NCI-H510A (cell line): ENCODE results near the gene FOSB.

Experiments
- DNase-seq: peaks from one replicate; lab custom pipeline; 2025; lab: John Stamatoyannopoulos, UW

Gene FOSB

DNA sequence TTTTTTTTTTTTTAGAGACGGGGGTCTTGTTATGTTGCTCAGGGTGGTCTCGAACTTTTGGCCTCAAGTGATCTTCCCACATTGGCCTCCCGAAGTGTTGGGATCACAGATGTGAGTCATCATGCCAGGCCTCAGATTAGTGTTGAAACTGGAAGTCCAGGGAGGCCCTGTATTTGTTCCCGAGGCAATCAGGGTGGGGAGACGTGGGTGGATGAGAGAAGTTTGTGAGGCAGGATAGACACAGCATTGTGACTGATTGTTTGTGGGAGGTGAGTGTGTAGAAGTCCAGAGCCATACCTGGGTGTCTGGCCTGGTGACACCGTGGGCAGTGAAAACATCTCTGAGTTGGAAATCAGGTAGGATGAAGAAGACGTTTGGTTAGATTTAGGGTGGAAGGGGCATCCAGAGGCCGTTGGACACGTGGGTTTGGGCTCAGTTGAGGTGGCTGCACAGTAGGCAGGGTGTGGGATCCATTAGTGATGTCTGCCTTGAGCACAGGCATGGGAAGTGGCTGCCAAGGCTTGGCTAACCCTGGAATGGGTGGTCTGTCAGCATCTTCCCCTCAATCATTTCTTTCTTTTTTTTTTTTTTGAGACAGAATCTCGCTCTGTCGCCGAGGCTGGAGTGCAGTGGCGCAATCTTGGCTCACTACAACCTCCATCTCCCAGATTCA is 16.6 kb downstream of the FOSB start:
- DNase-seq = no peak

DNA sequence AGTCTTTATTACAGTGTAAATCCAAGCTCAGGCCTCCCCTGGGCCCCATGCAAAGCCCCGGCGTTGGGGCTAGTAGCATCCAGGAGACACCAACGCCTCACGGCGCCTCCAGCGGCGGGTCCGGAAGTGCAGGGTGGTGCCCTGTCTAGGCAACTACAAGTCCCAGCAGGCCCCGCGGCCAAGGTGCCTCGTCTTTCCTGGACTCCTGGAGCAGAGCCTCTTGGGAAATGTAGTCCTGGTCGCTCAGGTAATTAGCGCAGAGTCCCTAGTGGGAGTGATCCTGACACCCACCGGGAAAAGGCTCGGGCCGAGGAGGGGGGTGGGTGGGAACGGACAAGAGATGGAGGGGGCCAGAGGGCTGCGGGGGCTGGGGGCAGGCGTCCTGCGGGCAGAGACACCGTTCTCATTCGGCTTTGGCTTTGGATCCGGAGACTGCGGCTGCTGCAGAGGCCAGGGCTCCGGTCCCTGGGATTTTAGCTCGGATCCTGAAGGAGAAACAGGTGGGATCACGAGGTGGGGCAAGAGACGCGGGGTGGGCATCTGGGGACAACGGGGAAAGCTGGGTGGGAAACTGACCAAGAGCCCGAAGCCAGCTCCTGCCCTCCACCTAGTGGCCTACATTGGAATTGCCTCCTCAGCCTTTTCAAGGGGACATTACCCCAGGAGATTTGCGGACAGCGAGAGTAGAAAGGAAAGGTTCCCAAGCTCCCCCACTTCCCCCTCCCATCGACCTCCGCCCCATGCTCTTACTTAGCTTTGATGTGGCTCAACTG is 17.7 kb downstream of the FOSB start:
- peak; percentile 94 for DNase-seq

DNA sequence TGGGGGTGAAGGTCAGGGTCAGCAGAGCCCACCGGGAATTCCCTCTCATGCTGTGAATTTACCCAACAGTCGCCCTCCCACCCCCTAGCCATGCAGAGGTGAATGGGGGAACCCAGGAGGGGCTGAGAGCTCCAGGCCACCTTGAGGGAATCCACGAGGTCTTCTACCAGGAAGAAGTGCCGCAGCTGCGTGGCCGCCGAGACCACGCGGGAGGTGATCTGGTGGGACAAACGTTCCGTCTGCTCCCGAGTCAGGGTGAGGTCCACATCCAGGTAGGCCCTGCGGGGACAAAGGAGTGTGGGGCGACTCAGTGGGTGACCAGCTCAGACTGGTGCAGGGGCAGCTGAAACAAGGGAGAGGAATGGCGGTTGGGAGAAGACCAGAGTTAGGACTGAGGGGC is 20.9 kb downstream of the FOSB start:
- no peak for DNase-seq

DNA sequence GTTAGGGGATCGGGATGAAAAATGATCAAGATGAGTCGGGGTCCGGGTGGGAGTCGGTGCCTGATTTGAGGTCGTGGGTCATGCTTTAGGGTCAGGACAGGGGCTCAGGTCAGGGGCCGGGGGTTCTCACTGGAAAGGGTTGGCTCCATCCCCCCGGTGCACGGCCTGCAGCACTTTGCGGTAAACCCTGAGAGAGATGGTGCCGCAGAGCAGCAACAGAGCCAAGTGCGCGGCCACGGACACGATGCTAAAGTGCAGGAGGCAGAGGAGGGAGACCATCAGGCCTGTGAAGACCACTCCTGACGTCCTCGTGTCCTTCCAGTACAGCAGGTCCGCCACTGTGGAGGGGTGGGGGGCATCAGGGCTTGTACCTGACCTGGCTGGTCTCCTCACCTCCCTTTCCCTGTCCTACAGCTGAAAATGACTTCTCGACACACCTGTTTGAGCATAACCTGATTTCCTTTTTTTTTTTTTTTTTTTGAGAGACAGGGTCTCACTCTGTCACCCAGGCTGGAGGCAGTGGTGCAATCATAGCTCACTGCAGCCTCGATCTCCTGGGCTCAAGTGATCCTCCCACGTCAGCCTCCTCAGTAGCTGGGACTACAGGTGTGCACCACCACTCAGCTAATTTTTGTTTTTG is 21.5 kb downstream of the FOSB start:
- DNase-seq = no peak

DNA sequence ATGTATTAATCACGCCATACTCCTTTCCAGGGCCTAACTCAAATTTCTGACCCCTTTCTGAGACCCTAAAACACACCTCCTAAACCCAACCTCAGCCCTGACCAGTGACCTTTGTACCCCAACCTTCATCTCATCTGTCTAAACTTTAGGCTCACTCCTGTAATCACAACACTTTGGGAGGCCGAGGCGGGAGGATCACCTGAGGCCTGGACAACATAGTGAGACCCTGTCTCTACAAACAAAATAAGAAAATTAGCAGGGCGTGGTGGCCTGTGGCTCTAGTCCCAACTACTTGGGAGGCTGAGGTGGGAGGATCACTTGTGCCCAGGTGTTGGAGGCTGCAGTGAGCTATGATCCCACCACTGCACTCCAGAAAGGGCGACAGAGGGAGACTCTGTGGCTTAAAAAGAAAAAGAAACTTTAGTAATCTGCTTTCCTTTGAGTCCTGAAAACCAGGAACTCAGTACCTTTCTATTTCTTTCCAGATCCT is 24.4 kb downstream of the FOSB start:
- no peak for DNase-seq

DNA sequence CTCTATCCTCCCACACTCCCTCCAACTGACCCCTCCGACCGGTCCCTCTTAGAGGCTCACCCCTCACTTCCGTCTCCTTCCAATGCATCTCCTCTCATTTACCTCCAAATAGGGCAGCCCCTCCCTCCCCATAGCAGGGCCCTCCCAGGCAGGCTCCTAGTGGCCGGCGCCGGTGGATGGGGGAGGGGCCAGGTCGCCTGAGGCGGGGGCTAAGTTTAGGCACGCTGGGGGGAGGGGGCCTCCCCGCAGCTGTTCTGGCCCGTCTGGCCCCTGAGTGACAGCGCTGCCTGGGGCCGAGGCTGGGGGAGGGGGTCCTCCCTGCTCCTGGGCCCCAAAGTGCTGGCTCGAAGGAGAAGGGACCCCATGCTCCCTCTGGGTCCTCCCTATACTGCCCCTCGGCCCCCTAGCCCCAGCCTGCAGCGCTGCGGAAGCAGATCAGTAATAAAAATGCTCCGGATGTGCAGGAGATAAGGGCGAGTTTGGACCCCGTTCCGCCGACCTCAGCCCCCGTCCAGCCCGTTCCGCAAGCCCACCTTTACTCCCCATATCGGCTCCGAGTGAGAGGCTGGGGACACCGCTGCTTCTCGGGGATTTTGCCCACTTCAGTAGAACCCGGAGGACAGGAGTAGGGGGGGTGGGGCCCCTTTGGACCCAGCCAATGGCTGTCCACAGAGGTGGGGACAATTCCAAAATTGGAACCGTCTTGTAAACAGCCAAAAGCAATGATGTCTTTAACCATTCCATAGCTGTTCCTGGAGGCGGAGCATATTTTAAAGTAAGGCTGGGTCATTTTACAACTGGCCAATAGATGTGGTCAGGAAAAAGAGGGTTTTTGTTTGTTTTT is 25.1 kb downstream of the FOSB start:
- no peak for DNase-seq

DNA sequence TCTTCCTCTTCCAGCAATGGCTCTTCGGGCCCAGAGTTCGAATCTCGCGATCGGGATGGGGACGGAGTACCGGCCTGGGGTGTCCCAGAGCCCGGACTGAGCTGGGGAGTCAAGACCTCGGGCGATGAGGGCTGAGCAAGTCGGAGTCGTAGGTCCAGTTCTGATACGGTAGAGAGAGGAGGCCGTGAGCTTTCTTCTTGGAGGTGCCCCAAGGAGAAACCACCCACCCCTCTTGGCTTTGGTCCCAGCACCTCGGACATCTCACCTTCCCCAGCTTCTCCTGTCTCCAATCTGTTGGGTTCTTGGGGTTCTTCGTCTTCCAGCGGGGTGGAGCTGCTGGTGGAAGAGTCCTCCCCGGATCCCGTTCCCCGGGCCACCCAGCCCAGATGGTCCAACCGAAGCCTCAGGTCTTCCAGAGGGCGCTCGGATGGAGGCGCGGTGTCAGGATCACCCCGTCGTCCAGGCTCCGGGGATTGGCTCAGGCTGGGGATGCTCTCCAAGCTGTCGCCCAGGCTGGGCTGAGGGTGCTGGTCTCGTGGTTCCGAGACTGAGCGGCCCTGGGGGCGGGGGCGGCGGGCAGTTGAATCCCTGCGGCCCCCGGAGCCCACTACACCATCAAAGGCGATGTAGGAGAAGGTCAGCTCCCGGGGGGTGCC is 26.6 kb downstream of the FOSB start:
- DNase-seq = no peak

DNA sequence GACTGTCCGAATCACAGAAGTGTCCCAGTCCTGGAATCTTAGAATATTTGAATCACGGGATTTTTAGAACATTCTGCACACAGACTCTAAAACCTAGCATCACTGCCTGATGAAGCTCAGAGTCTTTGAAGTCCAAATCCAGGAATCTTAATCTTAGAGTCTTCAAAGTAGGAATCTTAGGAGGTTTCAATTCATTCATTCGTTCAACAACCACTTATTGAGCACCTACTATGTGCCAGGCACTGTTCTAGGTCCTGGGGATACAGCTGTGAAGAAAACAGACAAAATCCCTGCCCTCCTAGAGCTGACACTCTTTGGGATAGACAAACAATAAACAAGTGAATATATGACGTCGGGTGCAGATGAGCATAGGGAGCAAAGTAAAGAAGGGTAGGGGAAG is 27.4 kb downstream of the FOSB start:
- no peak for DNase-seq

DNA sequence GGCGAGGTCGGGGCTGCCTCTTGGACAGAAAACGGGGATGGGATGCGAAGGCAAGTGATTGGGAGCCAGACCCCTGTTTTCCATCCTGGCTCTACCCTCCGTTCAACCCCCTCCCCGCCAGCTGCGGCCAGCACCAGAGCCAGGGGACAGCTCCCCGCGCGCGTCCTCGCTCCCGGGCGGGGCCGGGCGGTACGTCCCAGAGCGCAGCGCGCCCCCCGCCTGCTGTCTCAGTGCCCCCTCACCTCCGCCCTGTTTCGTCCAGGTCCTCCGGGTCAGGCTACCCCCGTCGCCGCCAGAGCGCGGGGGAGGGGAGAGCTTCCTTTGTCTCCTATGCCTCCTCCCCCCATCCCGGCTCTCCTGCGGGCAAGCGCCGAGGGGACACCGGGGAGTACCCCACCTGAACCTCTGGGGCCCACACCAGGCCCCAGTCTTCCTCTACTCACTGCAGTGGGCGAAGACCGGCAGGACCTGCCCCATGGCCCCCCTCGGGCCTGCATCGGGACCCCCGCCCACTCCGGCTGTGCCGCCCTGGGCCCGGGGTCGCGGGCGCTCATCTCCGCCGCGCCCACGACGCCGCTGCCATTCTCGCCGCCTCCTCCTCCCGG is 28.7 kb downstream of the FOSB start:
- DNase-seq = no peak

DNA sequence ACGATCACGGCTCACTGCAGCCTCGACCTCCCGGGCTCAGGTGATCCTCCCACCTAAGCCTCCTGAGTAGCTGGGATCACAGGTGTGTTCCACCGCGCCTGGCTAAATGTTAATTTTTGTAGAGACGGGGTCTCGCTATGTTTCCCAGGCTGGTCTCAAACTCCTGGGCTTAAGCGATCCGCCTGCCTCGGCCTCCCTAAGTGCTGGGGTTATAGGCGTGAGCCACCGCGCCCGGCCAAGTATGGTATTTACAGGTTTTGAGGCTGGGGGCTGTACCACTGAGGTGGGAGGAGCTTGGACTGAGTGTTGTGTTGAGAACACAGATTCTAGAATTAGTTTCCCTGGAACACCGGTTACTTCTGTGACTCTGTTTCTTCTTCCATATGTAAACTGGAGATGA is 30.0 kb downstream of the FOSB start:
- no peak for DNase-seq

DNA sequence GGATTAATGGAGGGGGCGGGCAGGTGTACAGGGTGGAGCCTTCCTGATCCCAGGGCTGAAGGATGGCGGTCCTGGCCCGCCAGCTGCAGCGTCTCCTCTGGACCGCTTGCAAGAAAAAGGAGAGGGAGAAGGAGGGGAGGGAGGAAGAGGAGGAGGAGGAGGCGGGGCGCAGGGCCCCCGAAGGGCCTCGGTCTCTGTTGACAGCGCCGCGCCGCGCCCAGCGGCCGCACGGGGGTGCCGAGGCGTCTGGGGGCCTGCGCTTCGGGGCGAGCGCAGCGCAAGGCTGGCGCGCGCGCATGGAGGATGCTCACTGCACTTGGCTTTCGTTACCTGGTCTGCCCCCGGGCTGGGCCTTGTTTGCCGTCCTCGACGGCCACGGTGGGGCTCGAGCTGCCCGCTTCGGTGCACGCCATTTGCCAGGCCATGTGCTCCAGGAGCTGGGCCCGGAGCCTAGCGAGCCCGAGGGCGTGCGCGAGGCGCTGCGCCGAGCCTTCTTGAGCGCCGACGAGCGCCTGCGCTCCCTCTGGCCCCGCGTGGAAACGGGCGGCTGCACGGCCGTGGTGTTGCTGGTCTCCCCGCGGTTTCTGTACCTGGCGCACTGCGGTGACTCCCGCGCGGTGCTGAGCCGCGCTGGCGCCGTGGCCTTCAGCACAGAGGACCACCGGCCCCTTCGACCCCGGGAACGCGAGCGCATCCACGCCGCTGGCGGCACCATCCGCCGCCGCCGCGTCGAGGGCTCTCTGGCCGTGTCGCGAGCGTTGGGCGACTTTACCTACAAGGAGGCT is 30.8 kb downstream of the FOSB start, which contains the start of gene PPM1N:
Gene PPM1N, plus strand, starts transcription at position 33 of the 785 bp plus-strand sequence. Its CDS starts 30 bp downstream, at position 63.
- DNase-seq = no peak

DNA sequence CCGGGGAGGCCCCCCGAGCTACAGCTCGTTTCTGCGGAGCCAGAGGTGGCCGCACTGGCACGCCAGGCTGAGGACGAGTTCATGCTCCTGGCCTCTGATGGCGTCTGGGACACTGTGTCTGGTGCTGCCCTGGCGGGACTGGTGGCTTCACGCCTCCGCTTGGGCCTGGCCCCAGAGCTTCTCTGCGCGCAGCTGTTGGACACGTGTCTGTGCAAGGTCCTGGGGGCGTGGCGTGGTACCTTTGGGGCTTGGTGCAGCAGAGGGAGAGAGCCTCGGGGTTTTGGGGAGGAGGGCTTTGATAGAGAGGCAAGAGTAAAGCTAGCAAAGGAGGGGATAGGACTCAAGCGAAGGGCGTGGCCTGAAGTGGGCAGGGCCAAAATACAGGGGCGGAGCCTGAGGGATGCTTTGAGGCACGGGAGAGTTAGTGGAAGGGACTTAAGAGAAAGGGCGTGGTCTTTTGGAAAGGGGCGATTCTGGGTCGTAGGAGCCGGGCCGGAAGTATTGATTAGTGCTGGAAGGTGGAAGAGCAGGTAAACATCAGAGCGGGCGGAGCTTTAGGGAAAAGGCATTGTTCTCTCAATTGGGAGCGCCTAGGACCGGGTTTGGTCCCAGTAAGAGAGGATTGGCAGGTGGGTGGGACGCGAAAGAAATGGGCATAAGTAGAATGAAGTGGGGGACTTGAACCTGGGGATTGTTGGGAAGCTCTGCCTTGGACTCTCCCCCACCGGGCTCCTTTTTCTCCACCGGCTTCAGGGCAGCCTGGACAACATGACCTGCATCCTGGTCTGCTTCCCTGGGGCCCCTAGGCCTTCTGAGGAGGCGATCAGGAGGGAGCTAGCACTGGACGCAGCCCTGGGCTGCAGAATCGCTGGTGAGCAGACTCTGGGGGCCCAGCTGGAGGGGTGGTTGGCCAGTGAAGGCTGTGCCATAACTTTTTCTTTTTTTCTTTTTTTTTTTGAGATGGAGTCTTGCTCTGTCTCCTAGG is 31.7 kb downstream of the FOSB start:
- no peak for DNase-seq

DNA sequence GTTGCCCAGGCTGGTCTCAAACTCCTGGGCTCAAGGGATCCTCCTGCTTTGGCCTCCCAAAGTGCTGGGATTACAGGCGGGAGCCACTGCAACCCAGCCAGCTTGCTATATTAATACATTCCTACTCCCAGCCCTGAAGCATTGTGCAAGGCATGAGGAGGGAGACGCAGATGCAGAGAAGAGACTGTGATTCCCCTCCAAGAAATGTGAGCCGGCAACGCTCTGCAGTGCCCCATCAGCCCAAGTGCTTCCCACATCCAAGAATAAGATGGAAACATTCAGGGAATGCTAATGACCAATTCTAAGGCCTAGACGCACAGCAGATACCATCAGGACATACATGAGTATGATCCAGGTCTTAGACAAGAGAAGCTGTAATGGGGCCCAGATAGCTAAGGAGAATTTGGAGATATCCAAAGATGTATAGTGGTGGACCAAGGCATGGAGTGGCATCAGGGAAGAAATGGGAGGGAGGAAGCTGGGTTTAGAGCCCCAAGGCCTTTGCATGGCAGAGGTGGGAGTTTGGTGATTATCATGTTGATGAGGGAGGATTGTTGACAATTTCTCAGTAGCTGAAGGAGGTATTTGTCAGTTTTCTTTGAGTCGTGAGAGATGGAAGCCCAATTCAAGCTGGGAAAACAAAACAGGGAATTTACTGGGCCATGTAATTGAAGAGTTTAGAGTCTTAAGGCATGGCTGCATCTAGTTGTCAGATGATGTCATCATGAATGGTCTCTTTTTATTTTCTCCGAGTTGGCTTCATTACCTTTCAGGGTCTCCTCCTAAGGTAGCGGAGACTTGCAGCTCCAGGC is 33.3 kb downstream of the FOSB start:
- DNase-seq = no peak

DNA sequence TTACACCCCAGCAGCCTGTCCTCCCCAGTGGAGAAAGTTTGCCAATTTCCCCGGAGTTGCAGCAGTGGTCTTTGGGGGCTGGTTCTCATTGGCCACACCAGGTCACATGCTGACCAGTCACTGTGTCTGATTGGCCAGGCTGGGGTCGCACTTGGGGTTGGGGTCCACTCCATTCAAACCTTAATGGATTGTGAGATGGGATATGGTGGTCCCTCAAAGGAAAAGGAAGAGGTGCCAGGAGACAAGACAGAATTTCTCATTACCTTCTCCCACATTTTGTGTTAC is 33.9 kb downstream of the FOSB start:
- no peak for DNase-seq

DNA sequence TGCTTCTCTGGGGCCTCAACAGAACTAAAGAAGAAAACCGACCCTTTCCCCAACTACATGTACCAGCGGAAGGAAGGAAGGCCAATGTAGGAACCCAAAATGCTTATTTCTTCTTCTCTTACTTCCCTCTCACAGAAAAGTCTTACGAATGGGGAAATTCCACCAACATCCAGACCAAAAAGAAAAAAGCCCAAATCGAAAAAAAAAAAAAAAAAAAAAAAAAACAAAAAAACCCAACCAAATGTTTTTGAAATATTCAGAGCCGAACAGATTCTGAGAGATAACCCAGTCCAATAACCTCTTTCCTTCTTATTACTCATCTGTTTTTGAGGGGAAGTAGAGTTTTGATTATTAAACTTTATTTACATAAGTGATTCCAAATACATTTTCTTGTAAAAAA is 34.3 kb downstream of the FOSB start:
- no peak for DNase-seq

DNA sequence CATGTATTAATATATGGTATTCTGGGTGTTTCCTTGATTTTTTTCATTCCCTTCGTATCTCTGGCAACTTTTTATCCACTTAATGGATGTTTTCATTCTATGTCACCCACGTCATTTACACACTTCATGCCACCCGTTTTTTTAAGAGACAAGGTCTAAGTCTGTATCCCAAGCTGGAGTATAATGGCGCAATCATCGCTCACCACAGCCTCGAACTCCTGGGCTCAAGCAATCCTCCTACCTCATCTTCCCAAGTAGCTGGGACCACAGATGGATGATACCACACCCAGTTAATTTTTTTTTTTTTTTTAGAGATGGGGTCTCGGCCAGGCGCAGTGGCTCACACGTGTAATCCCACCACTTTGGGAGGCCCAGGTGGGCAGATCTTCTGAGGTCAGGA is 36.1 kb downstream of the FOSB start:
- no peak for DNase-seq

DNA sequence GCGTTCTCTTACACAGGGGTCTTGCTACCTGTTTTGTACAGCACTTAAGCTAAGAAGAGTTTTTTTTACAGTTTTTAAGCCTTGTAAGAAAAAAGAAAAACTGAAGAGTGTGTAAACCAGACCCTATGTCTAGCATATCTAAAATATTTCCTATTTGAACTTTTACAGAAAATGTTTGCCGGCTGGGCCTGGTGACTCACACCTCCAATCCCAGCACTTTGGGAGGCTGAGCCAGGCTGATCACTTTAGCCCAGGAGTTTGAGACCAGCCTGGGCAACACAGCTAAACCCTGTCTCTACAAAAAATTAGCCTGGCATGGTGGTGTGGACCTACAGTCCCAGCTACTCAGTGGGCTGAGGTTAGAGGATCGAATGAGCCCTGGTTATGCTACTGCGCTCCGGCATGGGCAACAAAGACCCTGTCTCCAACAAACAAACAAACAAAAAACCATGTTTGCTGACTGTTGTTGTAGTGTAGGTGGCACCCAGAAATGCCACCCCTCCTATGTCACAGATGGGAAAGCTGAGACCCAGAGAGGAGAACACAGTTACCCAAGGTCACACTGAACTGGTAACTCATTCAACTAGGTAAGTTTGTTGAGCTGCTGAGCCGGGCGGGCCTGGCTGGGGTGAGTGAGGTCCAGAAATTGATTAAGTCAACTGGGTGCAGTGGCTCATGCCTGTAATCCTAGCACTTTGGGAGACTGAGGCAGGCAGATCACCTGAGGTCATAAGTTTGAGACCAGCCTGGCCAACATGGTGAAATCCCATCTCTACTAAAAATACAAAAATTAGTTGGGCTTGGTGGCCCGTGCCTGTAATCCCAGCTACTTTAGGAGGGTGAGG is 37.6 kb downstream of the FOSB start:
- no peak for DNase-seq

DNA sequence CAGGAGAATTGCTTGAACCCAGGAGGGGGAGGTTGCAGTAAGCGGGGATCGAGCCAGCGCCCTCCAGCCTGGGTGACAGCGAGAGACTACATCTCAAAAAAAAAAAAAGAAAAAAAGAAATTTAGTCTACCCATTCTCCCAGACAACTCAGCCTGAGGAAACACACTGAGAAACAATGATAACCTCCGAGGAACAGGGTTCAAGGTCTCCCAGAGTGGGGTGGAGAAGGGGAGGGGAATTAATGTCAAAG is 38.1 kb downstream of the FOSB start:
- DNase-seq = no peak
